Measurements from ENCODE around the gene SUGP2.

Gene SUGP2

DNA sequence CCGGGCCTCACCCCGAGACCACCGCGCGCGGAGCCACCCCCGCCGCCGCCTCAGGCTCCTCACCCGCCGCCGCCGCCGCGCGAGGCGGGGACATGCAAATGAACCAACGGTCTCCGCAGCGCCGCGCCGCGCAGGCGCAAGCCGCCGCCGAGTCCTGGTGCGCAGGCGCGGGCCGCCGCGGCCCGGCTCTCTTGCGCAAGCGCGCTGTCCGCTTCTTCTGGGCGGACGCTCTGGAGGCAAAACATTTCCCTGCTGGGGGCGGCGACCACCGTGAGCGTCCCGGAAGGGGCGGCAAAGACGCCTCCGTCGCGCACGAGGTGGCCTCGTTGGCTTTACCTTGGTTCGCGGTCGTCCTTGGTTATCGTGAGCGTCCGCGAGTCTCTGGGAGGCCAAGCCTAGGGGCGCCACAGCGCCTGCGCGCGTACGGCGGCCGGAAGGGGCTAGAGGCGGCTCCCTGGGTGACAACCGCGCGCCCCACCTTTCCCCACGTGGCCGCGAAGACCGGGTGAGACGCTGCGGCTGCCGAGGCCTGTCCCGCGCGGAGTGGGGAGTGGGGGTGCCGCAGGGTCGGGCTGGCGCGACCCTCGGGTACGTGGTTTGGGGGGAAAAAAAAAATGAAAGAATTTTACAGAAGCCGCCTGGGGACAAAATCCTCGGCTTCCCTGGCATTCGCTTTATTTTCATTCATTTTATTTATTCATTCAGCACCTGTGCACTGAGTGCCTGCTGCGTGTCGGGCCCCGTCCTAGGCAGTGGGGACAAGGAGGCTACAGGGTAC lies at the start of gene SUGP2, which contains the start of gene ARMC6:
Gene SUGP2 (minus strand): TSS at position 92 of the 778 bp plus-strand sequence. CDS start 2,446 bp downstream, outside the sequence.
Gene ARMC6 (plus strand): TSS at position 178 of the 778 bp plus-strand sequence. CDS start 607 bp downstream, outside the sequence.
- FAIRE-seq: no peak

DNA sequence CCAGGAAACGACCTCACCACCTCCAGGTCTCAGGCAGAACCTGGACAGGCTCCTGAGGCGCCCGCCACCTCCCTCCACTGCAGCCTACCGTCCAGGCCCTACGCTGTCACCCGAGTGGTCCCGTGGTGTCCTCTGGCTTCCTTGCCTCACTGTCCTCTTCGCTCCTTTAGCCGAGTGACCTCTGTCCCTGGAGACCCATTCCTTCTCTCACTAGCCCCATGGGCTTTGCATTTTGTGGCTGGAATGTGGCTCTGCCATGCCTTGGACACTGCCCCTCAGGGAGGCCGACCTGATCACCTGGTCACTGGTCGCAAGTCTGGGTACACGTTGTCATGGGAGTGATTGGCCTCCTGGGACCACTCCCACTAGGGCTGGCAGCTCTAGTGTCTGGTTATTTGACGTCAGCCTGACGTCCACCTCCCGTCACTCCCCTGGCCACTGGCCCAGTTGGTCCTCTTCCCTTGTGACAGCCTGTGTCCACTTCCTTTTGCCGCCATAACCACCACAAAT lies 48.4 kb upstream of the SUGP2 start:
- no peak for FAIRE-seq

DNA sequence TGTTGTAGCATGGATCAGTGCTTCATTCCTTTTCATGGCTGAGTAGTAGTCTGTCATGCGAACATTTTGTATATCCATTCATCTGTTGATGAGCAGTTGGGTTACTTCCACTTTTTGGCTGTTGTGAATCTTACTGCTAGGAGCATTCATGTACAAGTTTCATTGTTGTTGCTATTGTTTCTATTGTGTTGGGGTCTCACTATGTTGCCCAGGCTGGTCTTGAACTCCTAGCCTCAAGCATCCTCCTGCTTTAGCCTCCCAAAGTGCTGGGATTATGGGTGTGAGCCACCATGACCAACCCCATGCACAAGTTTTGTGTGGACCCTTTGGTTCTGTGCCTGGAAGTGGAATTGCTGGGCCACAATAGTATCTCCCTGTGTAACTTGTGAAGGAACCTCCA lies 46.3 kb upstream of the SUGP2 start:
- no peak for FAIRE-seq

GRCh38 chr19:19078801-19079200 lies 45.5 kb upstream of the SUGP2 start:
- no peak for FAIRE-seq

DNA sequence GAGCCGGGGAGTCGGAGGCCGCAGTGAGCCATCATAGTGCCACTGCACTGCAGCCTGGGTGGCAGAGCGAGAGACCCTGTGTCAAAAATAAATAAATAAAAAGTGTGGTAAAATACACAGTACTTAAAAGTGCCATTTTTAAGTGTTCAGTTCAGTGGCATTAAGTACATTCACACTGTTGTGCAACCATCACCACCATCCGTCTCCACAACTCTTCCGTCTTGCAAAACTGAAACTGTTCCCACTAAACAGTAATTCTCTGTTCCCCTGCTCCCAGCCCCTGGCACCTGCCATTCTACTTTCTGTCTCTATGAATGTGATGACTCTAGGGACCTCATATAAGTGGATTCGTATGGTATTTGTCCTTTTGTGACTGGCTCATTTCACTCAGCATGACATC lies 43.8 kb upstream of the SUGP2 start:
- FAIRE-seq: no peak

DNA sequence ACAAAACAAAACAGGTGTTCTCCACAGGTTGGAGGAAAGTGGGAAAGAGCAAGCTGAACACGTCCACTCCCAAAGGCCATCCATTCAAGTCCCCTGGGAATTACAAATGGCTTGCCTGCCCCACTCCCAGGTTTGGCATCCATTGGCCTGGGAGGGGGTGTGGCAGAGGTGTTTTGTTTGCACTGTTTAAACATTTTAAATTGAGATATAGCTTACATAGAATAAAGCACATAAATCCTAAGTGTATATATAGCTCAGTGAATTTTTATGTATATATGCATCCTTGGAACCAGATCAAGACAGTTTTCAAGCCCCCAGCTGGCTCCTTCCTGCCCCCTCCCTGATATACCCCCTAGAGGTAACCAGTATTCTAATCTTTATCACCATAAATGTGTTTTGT lies 43.2 kb upstream of the SUGP2 start:
- FAIRE-seq: no peak

DNA sequence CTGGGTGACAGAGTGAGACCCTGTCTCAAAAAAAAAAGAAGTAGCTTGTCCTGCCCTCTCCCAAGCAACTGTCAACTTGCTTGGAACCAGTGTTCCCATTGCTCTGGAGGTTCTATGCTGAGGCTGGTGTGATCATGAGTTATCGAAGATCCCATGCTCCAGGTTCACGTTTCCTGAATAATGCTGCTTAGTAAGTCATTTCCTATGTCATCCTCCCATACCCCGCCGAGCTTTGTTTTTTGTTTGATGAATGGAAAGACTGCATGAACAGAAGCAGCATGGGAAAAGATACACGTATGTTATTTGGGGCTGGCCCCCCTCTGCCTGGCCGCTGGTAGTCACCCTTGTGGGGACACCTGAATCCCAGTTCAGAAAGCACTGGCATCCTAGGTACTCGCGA lies 41.8 kb upstream of the SUGP2 start:
- no peak for FAIRE-seq

DNA sequence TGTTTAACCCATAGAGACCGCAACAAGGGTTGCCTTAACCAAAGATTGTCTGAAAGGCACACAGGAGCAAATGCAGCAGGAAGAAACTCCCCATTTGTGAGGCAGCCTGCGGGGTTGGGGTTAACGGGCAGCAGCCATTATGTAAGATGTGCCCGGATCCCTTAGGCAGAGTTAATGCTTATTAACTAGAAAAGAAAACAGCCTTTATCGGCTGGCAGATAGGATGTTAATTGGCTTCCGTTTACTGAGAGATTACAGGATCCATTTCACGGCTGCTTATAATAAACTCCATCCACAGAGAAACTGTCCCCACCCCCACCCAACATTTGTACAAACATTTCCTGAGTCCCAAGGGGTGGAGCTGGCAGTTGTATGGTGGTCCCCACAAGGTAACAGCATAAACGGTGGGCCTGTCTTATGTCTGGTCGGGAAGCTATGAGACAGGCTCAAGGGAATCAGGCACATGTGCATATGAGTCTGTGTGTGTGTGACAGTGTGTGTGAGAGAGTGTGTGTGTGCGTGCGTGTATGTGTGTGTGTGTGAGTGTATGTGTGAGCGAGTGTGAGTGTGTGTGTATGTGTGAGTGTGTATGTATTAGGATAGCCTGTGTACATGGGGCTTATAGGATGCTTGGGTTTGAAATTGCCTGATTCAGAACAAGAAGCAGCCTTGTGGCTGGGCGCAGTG lies 41.0 kb upstream of the SUGP2 start:
- FAIRE-seq: no peak

DNA sequence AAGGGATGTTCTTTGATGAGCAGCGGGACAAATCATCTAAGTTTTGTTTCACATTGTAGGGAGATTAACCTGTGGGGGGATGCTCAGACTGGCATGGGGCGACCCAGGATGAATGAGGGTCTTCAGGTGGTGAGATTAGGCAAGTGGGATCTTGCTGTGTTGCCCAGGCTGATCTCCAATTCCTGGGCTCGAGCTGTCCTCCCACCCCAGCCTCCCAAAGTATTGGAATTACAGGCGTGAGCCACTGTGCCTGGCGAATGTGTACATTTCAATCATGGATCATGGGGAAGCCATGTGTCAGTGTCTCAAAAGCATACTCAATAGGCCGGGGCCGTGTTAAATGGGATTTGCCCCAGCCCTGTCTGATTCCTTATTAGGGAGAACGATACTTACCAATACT lies 38.6 kb upstream of the SUGP2 start:
- no peak for FAIRE-seq

DNA sequence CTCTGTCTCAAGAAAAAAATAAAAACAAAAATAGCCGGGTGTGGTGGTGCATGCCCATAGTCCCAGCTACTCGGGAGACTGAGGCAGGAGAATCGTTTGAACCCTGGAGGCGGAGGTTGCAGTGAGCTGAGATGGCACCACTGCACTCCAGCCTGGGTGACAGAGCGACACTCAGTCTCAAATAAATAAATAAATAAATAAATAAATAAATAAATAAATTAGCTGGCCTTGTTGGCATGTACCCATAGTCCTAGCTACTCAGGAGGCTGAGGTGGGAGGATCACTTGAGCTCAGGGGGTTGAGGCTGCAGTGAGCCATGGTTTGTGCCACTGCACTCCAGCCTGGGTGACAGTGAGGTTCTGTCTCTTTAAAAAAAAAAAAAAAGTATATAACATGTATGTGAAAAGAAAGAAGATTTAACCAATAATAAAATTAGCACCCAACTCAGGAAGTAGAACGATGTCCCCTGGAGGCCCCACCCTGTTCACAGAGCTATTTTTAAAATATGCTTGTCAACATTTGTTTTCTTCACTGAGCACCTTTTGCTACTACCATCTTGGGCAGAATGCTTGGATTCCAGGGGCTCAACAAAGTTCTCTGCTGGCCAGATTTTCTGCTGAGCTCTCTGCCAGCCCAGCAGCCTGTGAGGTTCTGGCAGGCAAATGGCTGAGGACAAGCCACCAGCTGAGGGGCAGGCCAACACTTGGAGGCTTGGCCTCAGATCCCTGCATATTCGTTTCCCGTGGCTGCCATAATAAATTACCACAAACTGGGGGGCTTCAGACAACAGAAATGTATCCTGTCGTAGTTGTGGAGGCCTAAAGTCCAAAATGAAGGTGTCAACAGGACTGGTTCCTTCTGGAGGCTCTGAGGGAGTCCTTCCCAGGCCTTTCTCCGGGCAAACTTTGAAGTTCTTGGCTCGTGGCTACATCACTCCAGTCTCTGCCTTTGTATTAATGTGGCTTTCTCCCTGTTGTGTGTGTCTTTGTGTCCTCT lies 35.6 kb upstream of the SUGP2 start:
- no peak for FAIRE-seq

GRCh38 chr19:19067276-19068072 lies 34.2 kb upstream of the SUGP2 start:
- no peak for FAIRE-seq

DNA sequence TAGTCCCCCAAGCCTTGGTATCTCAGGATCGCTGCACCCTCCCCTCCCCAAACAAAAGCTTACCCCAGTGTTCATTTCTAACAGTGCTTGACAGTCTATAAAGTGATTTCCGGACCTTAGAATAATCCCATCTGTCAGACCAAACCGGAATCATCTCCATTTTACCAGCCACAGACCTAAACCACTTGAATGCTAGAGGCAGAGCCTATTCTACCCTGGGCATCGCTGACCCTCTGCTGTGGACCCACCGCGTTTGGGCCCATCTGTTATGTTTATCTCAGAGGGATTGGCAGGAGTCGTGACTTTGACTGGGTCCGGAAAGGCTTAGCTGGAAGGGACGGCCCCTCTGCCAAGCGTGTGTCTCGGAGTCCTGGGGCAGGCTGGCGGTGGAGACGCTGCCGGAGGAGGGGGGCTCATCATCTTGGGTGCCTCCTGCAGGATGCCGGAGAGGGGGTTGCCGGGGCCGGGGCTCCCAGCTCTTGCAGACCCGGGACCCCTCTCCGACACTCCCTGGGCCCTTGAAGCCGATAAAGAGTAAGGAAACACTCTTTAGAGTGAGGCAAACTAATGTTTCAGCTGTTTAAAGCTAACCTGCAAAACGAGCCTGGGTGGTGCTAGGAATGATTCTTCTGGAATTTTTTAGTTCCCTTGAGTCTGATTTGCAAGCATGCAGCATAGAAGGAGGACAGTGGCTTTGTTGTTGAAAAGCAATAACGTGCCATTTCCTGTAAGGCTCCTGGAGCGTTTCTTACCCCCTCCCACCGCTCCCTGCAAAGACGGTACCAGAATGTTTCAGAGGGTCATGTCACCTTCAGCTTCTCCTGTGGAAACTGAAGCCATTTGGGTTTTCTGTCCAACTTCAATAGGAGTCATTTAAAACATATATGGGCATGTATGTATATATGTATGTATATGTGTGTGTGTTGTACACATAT lies 31.8 kb upstream of the SUGP2 start:
- FAIRE-seq: no peak

GRCh38 chr19:19064098-19064722 lies 30.9 kb upstream of the SUGP2 start:
- FAIRE-seq: no peak

- peak; percentile 96 for FAIRE-seq
These were observed 30.1 kb upstream of the SUGP2 start, which contains the start of gene SLC25A42 for GRCh38 chr19:19063183-19064097. SLC25A42 (plus strand) TSS chr19:19063994; CDS start chr19:19096125, 32,131 bp downstream.

GRCh38 chr19:19062454-19063182 lies 29.3 kb upstream of the SUGP2 start:
- no peak for FAIRE-seq

DNA sequence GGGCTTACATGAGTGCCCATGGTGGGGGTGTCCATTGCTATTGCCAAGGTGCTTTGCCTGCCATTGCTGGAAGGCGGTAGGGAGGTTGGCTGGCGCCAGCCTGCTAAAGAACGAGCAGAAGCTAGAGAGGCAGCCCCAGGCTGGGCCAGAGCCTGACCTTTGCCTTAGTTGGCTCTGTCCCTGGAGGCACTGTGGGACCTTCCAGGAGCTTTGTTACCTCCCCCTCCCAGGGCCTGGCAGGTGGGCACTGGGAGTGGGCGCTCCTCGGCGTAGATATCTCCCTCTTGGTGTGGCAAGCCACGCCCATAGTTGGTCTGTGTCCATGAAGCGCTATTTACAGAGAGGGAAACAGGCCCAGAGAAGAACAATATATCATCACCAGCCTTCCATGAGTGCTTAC lies 28.2 kb upstream of the SUGP2 start:
- no peak for FAIRE-seq

DNA sequence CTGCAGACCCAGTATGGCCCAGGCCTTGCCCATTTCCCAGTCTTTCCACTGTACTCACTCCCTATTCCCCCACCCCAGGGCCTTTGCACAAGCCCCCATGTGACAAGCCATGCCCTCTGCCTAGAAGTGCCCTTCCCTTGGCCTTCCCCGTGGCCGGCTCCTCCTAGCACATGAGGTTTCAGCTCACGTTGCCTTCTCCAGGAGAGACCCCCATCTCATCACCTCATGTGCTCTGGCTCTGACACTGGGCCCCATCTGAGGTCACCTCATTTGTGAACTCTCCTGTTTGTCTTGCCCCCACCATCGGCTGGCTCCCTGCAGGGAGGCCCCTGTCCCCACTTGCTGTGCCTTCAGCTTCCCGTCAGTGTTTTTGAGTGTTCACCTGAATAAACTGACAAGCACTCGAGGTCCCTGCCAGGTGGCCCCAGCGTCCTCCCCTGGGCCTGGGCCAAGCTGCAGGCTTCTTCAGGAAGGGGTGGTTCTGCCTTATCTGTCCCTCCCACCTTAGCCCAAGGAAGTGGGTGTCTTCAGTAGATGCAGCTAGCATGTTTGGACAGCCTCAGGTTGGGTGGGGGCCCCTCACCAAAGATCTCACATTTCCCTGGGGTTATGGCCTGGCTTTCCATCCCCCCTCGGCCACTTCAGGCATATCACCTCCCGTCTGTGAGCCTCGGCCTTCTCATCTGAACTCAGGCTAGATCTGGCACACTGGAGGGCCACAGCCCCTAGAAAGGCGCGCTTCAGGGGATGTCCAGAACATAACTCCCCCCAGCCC lies 26.7 kb upstream of the SUGP2 start:
- no peak for FAIRE-seq

Measured in A204.1 (cell line).